Stimulated activated CD4-positive, alpha-beta T cell treated with anti-CD3 and anti-CD28 coated beads, Interleukin-15, amount 100 ng/mL, for 1 hour (primary cell): ENCODE measurements around the gene STARD10.
"Not testable (repeated sequence)": the region's sequence is repeated elsewhere in the genome, so short reads cannot be mapped to it uniquely, and the experiment has no call there.

Experiments
- DNase-seq, 2 donors: peaks; one replicate each; pipeline ENCODE4 v3.0.0-alpha.2; 2020; ENCODE audit warnings: low read depth in 1 of 2, low spot score in 1 of 2

STARD10 gene

DNA sequence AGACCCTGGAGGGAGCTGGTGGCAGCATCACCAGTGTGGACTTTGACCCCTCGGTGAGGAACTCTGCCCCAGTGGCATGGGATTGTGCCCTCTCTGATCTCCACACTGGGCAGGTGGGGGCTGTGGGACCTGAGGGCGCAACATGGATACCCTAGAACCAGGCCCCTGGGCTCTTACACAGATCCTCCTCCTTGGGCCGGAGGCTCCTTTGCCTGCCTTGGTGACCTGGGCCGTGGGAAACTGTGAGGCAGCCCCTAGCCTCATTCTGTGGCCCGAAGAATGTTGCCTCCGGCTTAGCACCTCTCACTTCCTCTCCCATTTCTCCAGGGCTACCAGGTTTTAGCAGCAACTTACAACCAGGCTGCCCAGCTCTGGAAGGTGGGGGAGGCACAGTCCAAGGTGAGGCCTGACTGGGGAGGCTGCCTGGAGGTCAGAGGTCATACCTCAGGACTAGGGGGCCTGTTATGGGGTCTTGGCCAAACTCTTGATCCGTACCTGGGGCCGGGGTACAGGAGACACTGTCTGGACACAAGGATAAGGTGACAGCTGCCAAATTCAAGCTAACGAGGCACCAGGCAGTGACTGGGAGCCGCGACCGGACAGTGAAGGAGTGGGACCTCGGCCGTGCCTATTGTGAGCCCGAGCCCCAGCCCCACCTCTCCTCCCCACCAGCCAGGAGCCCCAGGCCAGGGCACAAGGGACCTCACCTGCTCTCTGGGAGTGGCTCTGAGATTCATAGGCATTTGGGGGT lies 32.5 kb upstream of the STARD10 start:
- no peak for DNase-seq

DNA sequence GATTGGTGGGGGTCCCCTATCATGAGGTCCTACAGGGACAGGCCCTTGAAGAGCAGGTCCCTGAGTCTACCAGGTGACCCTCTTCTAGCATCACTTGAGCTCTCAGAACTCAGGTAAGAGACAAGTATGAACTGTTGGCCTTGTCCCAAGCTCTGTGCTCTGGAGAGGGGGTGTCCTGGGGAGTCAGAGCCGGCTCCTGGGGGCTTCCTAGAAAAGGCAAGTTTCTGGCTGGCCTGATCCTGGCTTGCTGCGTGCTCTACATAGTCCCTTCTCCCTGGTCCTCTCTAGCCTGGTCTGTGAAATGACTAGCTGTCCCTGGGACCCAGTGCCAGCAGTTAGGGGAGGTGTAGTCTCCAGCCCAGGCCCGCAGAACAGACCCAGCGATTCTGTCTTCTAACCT lies 31.8 kb upstream of the STARD10 start:
- DNase-seq, result no peak

DNA sequence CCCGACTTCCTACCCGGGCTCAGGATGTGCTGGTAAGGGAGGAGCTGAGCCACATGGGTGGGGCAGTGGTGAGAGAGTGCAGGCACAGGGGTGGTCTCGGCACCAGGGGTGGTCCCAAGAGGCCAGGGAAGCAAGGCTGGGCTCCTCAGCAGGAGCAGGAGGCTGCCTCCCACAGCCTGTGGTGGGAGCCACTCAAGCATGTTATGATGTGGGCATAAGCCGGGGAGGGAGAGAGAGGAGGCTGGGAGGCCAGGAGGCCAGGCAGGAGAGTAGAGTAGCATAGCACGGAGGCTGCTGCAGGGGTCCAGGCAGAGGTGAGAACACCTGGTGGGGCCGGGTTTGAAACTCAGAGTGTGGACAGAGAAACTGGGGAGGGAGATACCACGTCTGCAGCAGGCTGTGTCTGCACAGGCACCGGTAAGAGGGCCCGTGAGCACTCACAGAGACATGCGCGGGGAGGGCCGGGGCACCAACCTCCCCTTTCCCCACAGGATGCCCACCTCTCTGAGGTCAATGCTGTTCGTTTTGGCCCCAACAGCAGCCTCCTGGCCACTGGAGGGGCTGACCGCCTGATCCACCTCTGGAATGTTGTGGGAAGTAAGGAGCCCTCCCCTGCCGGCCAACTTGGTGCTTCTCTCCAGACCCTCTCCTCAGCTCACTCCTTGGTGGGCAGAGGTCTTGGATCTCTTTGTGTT lies 31.1 kb upstream of the STARD10 start:
- no peak for DNase-seq

DNA sequence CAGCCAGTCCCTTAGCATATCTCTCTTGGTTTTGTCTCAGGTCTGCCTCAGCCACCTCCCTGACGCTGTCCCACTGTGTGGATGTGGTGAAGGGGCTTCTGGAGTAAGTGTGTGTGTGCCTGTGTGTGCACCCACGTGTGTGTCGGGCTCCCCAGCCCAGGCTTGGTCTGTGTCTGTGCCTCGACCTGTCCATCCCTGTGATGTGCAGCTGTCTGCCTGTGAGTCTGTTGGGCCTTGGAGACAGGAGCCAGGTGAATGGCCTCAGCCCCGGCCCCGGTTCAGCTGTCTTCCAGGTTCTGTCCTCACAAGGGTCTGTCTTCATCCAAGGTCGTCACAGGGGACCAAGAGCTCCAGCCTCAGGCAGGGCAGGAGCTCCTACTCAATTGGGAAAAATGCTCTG lies 30.2 kb upstream of the STARD10 start:
- no peak for DNase-seq

DNA sequence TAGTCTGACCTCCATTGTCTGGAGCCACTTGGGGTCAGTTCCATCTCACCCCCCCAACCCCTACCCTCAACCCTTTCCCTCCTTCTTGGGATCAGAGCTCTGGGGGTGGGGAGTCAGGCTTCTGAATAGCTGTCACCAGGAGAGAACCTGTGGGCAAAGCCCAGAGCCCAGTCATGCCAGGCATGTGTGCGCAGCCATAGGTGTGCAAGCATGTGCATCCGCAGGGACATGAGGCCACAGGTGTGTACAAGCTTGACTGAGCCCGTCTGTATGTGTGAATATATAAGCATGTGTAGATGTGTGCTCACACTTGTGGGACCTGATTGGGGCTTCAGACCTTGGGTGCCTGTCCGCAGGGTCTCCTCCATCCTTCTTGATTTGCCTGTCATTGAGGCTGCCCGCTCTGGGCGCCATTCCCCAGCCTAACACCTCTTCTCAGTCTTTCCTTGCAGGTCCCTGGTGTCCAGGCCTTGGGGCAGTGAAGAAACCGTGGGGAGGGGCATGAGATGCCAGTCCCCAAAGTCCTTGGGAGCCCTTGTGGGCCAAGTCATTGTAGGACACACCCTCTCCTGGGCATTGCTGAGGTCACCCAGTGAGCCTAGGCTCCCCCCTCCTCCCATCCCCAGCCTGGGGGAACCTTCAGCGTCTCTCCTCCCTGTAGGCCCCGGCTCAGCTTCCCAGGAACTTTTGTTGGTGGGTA lies 29.4 kb upstream of the STARD10 start:
- no peak for DNase-seq

DNA sequence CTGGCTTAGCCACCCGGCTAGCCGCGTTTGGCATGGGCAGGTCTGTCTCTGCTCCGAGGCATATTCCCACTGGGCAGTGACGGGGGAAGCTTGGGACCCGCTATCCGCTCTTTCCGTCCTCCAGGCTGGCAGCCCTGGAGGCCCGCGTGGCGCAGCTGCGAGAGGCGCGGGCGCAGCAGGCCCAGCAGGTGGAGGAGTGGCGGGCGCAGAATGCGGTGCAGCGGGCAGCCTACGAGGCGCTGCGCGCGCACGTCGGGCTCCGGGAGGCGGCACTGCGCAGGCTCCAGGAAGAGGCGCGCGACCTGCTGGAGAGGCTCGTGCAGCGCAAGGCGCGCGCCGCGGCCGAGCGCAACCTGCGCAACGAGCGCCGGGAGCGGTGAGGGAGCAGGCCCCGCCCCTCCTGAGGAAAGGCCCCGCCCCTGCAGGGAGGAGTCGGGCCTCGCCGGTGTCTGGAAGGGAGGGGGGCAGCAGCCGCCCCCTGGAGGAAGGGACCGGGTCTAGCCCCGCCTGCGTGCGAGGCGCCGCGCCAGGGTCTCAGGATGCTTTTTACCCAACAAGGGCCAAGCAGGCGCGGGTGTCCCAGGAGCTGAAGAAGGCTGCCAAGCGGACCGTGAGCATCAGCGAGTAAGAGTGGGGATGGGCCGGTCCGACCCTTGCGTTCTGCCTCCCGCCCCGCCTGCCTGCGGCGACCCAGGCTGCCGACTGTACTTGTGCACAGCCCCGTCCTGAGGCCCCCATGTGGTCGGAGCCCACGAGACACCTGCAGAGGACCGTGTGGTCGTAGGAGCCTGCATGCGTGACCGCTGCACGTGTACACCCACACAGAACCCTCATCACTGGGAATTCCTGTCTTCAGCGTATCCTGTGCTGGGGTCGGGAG lies 28.3 kb upstream of the STARD10 start:
- peak; percentile 75 to 85 for DNase-seq

DNA sequence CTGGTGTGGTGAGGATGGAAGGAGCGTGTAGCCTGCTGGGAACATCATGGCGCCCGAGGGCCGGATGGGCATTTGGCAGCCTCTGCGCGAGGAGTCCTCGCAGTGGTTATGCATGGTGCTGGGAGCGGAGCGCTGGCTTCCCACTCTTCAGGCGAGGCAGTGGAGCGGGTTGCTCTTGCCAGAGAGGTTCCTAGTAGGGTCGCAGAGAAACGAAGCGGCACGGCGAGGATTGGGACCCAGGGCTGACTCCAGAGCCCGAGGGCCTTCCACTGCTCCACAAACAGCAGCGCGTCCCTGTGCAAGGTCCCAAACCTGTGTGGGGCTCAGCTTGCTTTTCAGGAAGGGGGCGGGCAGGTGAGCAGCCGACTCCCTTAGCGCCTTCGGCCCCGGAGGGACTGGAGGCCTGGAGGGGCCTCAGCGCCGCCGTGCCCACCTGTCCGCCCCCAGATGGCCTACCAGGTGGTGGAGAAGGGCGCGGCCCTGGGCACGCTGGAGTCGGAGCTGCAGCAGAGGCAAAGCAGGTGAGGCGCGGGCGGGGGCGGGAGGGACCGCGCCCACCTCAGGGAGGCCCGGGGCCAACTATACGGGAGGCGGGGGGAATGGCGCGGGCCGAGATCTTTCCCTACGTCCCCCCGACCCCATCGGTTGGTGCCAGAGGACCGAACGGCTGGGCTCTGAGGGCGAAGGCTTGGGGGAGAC lies 27.5 kb upstream of the STARD10 start:
- DNase-seq, result no peak

DNA sequence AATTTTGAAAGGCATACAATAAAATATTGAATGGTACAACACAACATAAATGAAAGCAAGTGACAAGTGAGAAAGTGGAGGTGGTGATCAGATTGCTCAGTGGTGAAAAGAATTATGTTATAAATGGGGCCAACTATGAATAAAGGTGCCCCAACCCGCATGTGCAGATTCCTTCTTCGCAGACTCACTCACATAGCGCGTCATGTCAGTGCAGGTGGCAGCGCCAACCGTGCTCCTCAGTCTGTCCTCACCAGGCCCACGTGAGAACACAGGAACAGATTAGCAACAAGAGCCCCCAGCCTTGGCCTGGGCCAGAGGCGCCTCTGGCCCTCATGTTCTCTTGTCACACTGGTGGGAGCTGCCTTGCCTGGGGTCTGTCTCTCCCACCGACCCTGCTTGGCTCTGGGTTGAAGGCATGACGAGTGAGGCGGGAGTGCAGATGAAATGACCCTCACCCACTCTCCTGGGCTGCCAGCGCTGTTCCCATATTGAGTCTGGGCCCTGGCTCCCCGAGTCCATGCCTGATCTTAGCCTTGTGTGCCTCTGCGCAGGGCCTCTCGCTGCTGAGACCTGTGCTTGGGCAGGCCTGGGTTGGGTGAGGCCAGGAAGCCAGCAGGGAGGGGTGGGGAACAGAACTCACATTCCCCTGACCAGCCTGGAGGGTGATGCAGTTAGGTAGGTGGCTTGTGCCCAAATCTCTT lies 26.7 kb upstream of the STARD10 start:
- DNase-seq, result no peak

DNA sequence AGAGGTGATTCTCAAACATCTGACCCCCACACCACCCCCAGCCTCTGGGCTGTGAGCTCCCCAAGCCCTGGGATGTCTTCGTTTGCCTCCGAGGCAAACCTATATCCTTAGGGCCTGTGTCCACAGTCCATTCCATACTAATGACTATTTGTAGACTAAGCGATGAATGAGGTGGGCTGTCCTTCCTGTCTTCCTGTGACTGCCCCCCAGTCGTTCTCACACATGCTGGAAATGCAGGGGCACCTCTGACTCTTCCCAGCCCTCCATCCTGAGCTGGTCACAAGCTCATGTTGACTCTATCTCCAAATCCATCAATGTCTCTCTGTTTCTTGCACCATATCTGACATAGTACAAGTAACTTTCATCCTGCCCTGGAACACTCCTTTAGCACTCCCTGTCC lies 25.1 kb upstream of the STARD10 start:
- no peak for DNase-seq

DNA sequence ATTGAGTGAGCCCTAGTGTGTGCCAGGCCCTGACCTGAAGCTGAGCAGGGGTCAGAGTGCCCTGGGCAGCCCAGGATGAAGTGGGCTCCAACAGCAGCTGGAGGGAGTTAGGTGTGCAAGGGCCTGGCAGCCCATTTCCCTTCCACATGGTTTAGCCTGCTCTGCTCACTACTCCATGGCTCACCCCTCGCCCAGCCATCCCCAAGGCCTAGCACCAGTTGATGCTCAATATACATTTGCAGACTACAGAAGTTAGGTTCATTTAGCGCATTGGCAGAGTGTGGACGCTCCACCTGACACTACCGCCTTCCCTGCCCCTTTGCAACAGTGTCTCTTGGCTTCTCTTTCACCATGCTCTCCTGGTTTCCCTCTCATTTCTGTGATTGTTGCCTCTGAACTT lies 24.1 kb upstream of the STARD10 start:
- no peak for DNase-seq

DNA sequence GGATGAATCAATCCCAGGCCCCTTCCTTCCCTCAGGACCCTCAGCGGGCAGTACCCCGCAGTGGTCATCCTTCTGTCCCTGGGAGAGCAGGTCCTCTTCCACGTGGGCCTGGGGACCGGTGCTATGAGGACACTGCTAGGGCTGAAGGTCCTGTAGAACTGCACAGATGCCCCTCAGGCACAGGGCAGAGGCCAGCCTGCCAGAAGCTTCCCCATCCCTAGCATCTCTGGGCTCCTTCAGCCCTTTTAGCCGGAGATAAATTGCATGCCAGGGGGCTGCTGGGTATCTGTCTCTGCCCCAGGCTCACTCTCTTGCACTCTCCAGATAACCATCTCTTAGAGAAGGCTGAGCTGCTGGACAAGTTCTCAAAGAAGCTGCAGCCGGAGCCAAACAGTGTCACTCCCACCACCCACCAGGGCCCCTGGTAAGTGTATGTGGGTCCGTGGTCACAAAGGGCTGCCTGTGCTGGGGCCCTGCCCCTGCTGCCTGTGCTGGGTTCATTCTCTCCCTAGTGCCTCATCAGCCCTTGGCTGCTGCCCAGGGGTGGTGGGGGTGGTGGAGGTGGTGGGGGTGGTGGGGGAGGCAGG lies 22.6 kb upstream of the STARD10 start:
- no peak for DNase-seq

DNA sequence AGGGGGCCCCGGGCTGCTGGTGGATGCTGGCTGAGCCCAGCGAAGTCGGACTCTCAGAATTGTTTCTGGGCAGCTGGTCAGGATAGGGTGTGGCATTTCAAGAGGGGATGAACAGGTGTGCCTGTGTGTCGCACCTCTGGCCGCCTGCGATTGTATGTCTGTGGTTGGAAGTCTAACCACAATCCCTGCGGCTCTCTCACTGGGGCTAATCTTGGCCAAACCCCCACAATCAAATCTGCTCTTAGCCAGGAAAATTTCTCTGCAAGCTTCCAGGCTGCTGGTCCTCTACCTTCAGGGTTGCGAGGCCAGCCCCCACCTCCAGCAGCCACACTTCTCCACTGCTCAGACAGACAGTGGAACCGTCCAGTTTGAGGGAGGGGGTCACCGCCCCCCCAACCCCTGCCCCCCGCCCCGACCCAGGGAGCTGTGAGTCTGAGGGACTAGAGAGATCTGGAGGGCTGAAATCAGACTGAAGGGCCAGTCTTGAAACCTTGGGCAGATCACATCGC lies 21.3 kb upstream of the STARD10 start:
- no peak for DNase-seq

DNA sequence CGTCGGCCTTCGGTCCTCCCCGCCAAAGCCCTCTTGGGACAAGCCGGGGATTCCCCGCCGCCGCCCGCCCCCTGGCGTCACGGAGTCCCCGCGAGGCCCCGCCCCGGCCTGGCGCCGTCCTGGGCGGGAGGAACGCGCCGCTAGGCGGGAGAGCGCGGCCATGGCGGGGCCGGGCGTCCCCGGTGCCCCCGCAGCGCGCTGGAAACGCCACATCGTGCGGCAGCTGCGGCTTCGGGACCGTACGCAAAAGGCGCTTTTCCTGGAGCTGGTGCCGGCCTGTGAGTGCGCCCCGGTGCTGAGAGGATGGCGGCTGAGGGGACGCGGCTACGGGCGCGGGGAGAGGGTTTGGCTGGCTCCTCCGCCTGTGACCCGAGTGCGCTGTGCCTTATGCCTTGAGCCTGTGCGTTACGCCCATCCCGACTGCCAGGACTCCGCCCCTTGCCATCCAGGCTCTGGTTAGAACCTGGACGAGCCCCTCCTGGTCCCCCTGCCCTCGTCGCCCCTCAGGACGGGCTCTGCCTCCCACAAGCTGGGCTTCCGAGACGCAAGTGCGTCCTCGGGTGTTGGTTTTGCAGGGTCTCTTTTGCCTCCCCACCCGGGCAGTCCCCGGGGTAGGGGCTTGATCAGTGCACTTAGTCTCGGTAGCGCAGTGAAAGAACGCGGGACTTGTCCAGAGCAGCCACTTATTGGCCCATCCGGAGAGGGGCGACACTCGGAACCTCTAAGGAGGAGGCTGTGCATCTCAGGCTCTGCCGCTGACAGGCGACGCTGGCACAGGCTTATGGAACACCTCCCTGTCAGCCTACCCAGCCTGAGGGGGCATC lies 20.7 kb upstream of the STARD10 start, which contains the start of gene ATG16L2:
TSS of gene ATG16L2 (plus strand) at position 126 of the 824 bp plus-strand sequence. CDS start at position 161, 35 bp downstream.
- DNase-seq, result peak; percentile 85 to 90

DNA sequence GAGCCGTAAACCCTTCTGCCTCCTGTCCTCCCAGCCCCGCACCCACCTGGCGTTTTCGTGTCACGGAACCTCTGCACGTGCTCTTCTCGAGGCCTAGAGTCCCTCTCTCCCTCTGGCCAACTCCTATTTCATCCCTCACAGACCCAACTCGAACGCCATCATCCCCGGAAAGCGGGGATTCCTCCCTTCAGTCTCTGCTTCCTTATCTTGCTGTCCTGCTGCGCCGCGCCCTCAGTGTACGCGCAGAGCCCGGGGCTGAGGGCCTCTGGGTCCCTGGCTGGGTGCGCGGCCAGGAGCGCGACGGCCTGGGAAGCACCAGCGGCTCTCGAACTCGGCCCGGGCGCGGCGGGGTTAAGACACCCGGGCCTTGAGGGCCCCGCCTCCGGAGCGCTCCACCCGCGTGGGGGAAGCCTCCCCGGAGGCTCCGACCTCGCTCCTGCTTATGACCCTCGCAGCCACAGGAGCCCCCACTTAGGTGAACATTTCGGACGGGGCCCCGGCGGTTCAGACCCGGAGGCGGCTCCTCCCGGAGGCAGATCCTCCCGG lies 20.0 kb upstream of the STARD10 start:
- no peak for DNase-seq

DNA sequence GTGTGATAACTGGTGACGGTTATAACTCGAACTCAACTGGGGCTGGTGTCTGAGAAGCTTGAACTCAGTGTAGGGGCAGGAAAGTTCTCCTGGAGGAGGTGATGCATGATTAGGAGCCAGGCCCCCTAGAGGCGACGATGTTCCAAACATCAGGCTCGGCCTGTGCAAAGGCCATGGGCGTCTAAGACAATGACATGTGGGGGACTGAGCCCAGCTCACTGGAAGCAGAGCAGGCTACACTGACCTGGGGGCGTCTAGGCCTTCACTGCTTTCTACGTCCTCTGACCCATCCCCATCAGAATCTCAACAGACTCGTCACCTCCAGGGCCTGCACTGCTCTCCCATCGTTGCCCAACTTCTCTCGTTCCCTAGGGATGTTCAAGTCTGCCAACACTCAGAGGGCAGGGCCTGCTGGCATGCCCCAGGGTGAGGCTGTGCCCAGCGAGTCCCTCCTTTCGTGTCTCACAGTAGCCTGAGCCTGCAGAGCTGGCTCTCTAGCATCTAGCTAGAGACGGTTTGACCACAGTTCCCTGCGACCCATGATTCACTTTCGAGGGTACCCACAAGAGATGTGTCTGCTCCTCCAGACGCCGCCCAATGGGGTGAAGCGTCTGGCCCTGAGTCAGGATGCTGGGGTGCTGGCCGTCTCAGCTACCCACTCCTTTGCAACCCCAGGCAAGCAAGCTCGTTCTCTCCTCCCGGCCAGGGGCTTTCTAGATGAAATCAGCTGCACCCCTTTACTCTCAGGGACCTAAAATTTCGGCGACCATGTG lies 19.3 kb upstream of the STARD10 start:
- peak; percentile 35 to 49 for DNase-seq

DNA sequence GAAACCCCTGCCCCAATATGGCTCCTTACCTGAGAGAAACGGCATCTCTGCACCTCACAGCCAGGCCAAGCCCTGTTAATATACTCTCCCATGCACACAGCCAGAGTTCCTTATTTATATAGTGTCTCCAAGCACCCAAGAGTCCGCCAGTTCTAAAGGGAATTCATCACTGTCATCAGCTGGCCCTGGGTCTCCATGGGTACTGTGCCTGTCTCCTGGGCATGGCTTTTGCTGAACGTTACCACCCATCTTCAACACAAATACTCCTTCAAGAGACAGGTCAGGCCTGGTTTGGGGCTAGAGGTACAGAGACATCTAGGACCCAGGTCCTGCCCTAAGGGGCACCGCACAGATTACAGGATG lies 18.7 kb upstream of the STARD10 start:
- no peak for DNase-seq

DNA sequence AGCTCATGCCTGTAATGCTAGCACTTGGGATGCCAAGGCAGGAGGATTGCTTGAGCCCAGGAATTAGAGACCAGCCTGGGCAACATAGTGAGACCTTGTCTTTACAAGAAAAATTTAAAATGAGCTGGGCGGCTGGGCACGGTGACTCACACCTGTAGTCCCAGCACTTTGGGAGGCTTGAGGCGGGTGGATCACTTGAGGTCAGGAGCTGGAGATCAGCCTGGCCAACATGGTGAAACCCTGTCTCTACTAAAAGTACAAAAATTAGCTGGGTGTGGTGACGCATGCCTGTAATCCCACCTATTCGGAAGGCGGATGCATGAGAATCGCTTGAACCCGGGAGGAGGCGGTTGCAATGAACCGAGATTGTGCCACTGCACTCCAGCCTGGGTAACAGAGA lies 17.8 kb upstream of the STARD10 start:
- not testable (repeated sequence) for DNase-seq
